HG02981 (cell line): ENCODE measurements around the gene DIPK1B.

Experiments
- ATAC-seq: cut with Tn5 transposase; IDR thresholded peaks from one replicate; pipeline ENCODE4 v1.9.1; 2021; ENCODE audit warnings: mild to moderate bottlenecking, moderate library complexity; ENCODE audit not compliant: unreplicated experiment

DIPK1B gene

GRCh38 chr9:136733611-136734010 lies 21.2 kb downstream of the DIPK1B start:
- no peak for ATAC-seq

GRCh38 chr9:136734837-136735496 lies 22.6 kb downstream of the DIPK1B start:
- ATAC-seq = no peak

GRCh38 chr9:136735812-136736480 lies 23.6 kb downstream of the DIPK1B start:
- ATAC-seq = no peak

GRCh38 chr9:136738960-136739359 lies 26.6 kb downstream of the DIPK1B start:
- no peak for ATAC-seq

GRCh38 chr9:136739509-136739908 lies 27.1 kb downstream of the DIPK1B start:
- no peak for ATAC-seq

GRCh38 chr9:136740069-136740468 lies 27.7 kb downstream of the DIPK1B start:
- no peak for ATAC-seq

GRCh38 chr9:136740491-136740890 lies 28.1 kb downstream of the DIPK1B start:
- ATAC-seq = no peak

GRCh38 chr9:136740971-136741882 lies 28.9 kb downstream of the DIPK1B start:
- no peak for ATAC-seq

- no peak for ATAC-seq
Observed at GRCh38 chr9:136741883-136742571, 29.7 kb downstream of the DIPK1B start.

- no peak for ATAC-seq
Observed at GRCh38 chr9:136742591-136743391, 30.4 kb downstream of the DIPK1B start, which contains the start of gene LCN10. LCN10 (minus strand) TSS chr9:136742940; CDS start chr9:136742903, 37 bp downstream.

GRCh38 chr9:136743639-136744211 lies 31.4 kb downstream of the DIPK1B start:
- ATAC-seq = no peak

GRCh38 chr9:136744773-136745172 lies 32.4 kb downstream of the DIPK1B start:
- ATAC-seq = no peak

GRCh38 chr9:136745389-136746154 lies 33.2 kb downstream of the DIPK1B start:
- ATAC-seq = no peak

- no peak for ATAC-seq
Observed at GRCh38 chr9:136746155-136746490, 33.8 kb downstream of the DIPK1B start.

GRCh38 chr9:136746621-136747020 lies 34.2 kb downstream of the DIPK1B start:
- no peak for ATAC-seq

- ATAC-seq = no peak
Observed at GRCh38 chr9:136747161-136748060, 35.0 kb downstream of the DIPK1B start.

- no peak for ATAC-seq
Observed at GRCh38 chr9:136748201-136748600, 35.8 kb downstream of the DIPK1B start, which contains the start of gene LCN6. LCN6 (minus strand) TSS chr9:136748525; CDS start chr9:136748483, 42 bp downstream.
